ENCODE measurements around the gene WNT9A.

GRCh38 chr1:227893300-227893948 lies 54.3 kb downstream of the WNT9A start:
- no peak for TF ChIP-seq CTCF (IDR thresholded peaks at IDR 0.05)
- TF ChIP-seq POLR2A (IDR thresholded peaks at IDR 0.05): no peak
- no peak for TF ChIP-seq POLR2AphosphoS5 (IDR thresholded peaks at IDR 0.05)
